ENCODE results near the gene KRT75.

Gene KRT75

GRCh38 chr12:52391618-52392002 lies 42.6 kb downstream of the KRT75 start:
- Histone ChIP-seq H3K4me1 (ENCODE audit: control insufficient read depth, insufficient read depth, low read length) (no peaks in the 10 kb centered on the region; the same call in 1 of the 2 replicates), H3K9ac (ENCODE audit: low read length) (no peak overlapping the region), H3K27ac (ENCODE audit: low read depth, low read length) (no peak overlapping the region), H3K9me3 (ENCODE audit: control insufficient read depth, insufficient read depth, low read depth, low read length) (no peaks in the 10 kb centered on the region), H3K4me3 (ENCODE audit: low read depth, low read length) (no peak overlapping the region), H3K36me3 (ENCODE audit: control insufficient read depth, insufficient read depth, low read length) (no peaks in the 10 kb centered on the region), H3K27me3 (ENCODE audit: control insufficient read depth, insufficient read depth, low read length) (no peaks in the 10 kb centered on the region)

DNA sequence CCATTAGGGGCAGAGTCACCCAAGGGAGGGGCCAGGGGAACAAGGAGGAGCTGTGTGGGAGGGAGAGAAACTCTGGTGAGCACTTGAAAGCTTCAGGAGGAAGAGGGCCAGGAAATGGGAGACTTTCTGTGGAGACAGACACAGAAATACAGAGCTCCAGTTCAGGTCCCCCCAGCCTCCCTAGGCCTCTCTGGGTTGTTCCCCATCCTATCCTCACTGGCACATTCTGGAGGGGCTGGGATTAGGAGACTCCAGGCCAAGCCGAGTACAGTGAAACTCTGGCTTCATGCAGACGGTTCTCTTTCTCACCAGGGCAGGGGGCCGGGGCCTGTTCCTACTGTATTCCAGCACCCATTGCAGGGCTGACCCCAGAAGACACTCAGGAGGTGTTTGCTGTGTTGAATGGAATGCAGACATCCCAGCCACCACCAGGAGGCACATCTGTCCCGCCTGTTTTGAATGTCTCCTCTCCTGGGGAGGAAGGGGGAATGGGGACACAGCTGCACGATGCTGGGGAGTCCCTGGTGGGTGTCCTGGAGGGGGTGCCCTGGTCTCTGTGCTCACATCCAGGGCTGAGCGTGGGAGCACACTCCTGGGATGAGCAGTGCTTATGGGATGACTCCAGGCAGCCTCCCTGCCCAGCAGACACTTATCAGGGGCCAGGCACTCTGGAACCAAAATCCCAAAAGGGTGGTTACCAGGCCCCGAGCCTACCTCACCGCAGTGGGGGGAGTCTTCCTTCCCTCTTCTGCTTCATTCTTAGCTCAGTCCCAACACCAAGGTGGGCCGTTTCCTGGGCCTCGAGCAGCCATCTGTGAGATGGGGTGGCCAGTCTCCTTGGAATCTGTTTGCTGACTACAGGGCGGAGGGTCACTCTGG lies 43.2 kb downstream of the KRT75 start:
- Histone ChIP-seq H3K36me3 (ENCODE audit: control insufficient read depth, insufficient read depth, low read length) (no peaks in the 10 kb centered on the region), H3K27ac (ENCODE audit: low read depth, low read length) (no peak overlapping the region), H3K4me1 (ENCODE audit: control insufficient read depth, insufficient read depth, low read length) (no peaks in the 10 kb centered on the region; the same call in 1 of the 2 replicates), H3K4me3 (ENCODE audit: low read depth, low read length) (no peak overlapping the region), H3K9me3 (ENCODE audit: control insufficient read depth, insufficient read depth, low read depth, low read length) (no peaks in the 10 kb centered on the region), H3K9ac (ENCODE audit: low read length) (no peak overlapping the region), H3K27me3 (ENCODE audit: control insufficient read depth, insufficient read depth, low read length) (no peaks in the 10 kb centered on the region)

GRCh38 chr12:52389313-52390207 lies 44.6 kb downstream of the KRT75 start:
- no peak overlapping the region for H3K27ac ChIP-seq (ENCODE audit: low read depth, low read length)
- H3K27me3 ChIP-seq (ENCODE audit: control insufficient read depth, insufficient read depth, low read length) = no peaks in the 10 kb centered on the region
- H3K4me3 ChIP-seq (ENCODE audit: low read depth, low read length) = no peak overlapping the region
- no peaks in the 10 kb centered on the region; the same call in 1 of the 2 replicates for H3K4me1 ChIP-seq (ENCODE audit: control insufficient read depth, insufficient read depth, low read length)
- no peaks in the 10 kb centered on the region for H3K36me3 ChIP-seq (ENCODE audit: control insufficient read depth, insufficient read depth, low read length)
- H3K9me3 ChIP-seq (ENCODE audit: control insufficient read depth, insufficient read depth, low read depth, low read length) = no peaks in the 10 kb centered on the region
- no peak overlapping the region for H3K9ac ChIP-seq (ENCODE audit: low read length)

DNA sequence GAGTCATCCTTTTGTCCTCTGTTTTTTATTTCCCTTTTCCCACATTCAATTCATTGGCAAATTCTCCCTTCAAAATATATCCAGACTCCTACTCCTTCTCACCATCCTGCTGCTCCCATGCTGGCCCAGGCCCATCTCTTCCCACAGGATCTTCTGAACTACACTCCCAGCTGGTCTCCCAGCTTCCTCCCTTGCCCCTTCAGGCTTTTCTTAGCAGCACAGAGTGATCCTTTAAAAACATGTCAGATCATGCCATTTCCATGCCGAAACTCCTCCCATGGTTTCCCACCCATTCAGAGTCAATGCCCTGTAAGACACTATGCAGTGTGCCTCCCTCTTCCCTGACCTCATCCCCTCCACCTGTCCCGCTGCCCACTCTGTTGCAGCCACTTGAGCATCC lies 46.3 kb downstream of the KRT75 start:
- no peak overlapping the region for H3K9ac ChIP-seq (ENCODE audit: low read length)
- H3K9me3 ChIP-seq (ENCODE audit: control insufficient read depth, insufficient read depth, low read depth, low read length) = no peaks in the 10 kb centered on the region
- no peak overlapping the region for H3K27ac ChIP-seq (ENCODE audit: low read depth, low read length)
- H3K4me3 ChIP-seq (ENCODE audit: low read depth, low read length) = no peak overlapping the region
- no peaks in the 10 kb centered on the region; the same call in 1 of the 2 replicates for H3K4me1 ChIP-seq (ENCODE audit: control insufficient read depth, insufficient read depth, low read length)
- 0 out of 2 replicates have a peak, but pooled peaks cover 3% of the 10 kb centered on the region for H3K27me3 ChIP-seq (ENCODE audit: control insufficient read depth, insufficient read depth, low read length)
- H3K36me3 ChIP-seq (ENCODE audit: control insufficient read depth, insufficient read depth, low read length) = no peaks in the 10 kb centered on the region

DNA sequence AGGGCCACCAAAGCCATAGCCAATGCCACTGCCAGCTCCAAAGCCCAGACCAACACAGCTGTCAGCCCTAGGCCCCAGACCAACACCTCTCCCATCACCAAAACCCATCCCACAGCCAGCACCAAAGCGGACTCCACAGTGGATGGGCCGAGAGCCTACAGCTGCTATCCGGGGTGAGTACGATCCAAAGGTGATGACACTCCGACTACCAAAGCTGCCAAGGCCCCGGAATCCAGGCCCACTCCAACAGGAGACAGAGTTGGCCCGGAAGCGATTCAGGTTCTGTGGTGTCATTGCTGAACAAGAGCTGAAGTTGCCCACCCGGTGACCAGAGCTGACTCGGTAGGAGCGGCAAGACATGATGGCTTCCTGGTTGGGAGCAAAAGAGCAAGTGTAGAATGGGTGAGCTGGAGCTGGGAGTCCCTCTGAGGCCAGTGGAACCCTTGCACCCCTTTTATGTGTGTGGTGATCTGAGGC lies 48.9 kb downstream of the KRT75 start, which contains the start of gene KRT84:
TSS of gene KRT84 (minus strand) at position 427 of the 477 bp plus-strand sequence. CDS start at position 360, 67 bp downstream.
- Histone ChIP-seq H3K9me3 (ENCODE audit: control insufficient read depth, insufficient read depth, low read depth, low read length) (no peaks in the 10 kb centered on the region), H3K4me3 (ENCODE audit: low read depth, low read length) (no peak within 1 kb of the TSS), H3K27ac (ENCODE audit: low read depth, low read length) (no peak within 1 kb of the TSS), H3K9ac (ENCODE audit: low read length) (no peak within 1 kb of the TSS), H3K36me3 (ENCODE audit: control insufficient read depth, insufficient read depth, low read length) (no peaks in the 10 kb centered on the region), H3K4me1 (ENCODE audit: control insufficient read depth, insufficient read depth, low read length) (no peaks in the 10 kb centered on the region; the same call in 1 of the 2 replicates), H3K27me3 (ENCODE audit: control insufficient read depth, insufficient read depth, low read length) (peaks cover 6% of the 10 kb centered on the region; the same call in 1 of the 2 replicates)

- no peaks in the 10 kb centered on the region for H3K4me1 ChIP-seq (ENCODE audit: control insufficient read depth, insufficient read depth, low read length)
- H3K4me3 ChIP-seq (ENCODE audit: low read depth, low read length) = no peak overlapping the region
- H3K9ac ChIP-seq (ENCODE audit: low read length) = no peak overlapping the region
- no peak overlapping the region for H3K27ac ChIP-seq (ENCODE audit: low read depth, low read length)
- H3K9me3 ChIP-seq (ENCODE audit: control insufficient read depth, insufficient read depth, low read depth, low read length) = no peaks in the 10 kb centered on the region
- H3K27me3 ChIP-seq (ENCODE audit: control insufficient read depth, insufficient read depth, low read length) = peaks cover 6% of the 10 kb centered on the region; the same call in 1 of the 2 replicates
- H3K36me3 ChIP-seq (ENCODE audit: control insufficient read depth, insufficient read depth, low read length) = no peaks in the 10 kb centered on the region
These were observed 50.8 kb downstream of the KRT75 start for GRCh38 chr12:52383331-52383730.

DNA sequence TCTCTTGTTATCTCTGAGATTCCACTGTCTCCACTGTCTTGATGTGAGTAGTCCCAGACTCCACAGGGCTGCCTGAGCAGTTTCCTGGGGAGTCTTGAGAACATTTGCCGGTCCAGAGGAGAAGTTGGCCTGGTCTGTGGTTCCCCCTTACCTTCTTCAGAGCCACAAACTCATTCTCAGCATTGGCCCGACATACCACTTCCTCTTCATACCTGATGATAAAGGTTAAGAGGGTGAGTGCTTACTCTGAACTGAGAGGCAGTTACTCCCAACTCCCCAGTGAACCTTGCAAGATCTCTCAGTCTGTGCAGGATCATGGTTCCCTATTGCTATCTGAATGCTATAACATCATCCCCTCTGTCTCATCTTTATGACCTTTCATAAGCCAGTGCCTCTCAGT lies 51.3 kb downstream of the KRT75 start:
- H3K4me3 ChIP-seq (ENCODE audit: low read depth, low read length) = no peak overlapping the region
- H3K9me3 ChIP-seq (ENCODE audit: control insufficient read depth, insufficient read depth, low read depth, low read length) = no peaks in the 10 kb centered on the region
- H3K27me3 ChIP-seq (ENCODE audit: control insufficient read depth, insufficient read depth, low read length) = peaks cover 6% of the 10 kb centered on the region; the same call in 1 of the 2 replicates
- H3K27ac ChIP-seq (ENCODE audit: low read depth, low read length) = no peak overlapping the region
- H3K9ac ChIP-seq (ENCODE audit: low read length) = no peak overlapping the region
- H3K36me3 ChIP-seq (ENCODE audit: control insufficient read depth, insufficient read depth, low read length) = no peaks in the 10 kb centered on the region
- H3K4me1 ChIP-seq (ENCODE audit: control insufficient read depth, insufficient read depth, low read length) = no peaks in the 10 kb centered on the region

DNA sequence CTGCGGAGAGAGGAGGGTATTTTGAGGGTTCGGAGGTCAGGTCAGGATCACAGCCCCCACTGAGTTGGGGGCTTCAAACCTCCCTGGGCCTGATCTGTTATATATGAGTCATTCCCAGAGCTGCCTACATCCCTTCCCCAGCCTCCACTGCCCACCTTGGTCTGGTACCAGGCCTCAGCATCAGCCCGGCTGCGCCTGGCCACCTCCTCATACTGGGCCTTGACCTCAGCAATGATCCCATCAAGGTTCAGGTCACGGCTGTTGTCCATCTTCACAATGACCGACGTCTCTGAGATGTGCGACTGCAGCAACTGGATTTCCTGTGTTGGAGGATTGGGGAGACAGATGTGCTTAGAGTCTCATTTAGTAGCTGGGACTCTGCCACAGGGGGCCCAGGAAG lies 53.0 kb downstream of the KRT75 start:
- Histone ChIP-seq H3K27me3 (ENCODE audit: control insufficient read depth, insufficient read depth, low read length) (peaks cover 6% of the 10 kb centered on the region; the same call in 1 of the 2 replicates), H3K36me3 (ENCODE audit: control insufficient read depth, insufficient read depth, low read length) (no peaks in the 10 kb centered on the region), H3K27ac (ENCODE audit: low read depth, low read length) (no peak overlapping the region), H3K9me3 (ENCODE audit: control insufficient read depth, insufficient read depth, low read depth, low read length) (no peaks in the 10 kb centered on the region), H3K9ac (ENCODE audit: low read length) (no peak overlapping the region), H3K4me3 (ENCODE audit: low read depth, low read length) (no peak overlapping the region), H3K4me1 (ENCODE audit: control insufficient read depth, insufficient read depth, low read length) (no peaks in the 10 kb centered on the region)

GRCh38 chr12:52380271-52380694 lies 53.9 kb downstream of the KRT75 start:
- Histone ChIP-seq H3K4me3 (ENCODE audit: low read depth, low read length) (no peak overlapping the region), H3K9ac (ENCODE audit: low read length) (no peak overlapping the region), H3K36me3 (ENCODE audit: control insufficient read depth, insufficient read depth, low read length) (no peaks in the 10 kb centered on the region), H3K9me3 (ENCODE audit: control insufficient read depth, insufficient read depth, low read depth, low read length) (no peaks in the 10 kb centered on the region), H3K27me3 (ENCODE audit: control insufficient read depth, insufficient read depth, low read length) (peaks cover 6% of the 10 kb centered on the region; the same call in 1 of the 2 replicates), H3K4me1 (ENCODE audit: control insufficient read depth, insufficient read depth, low read length) (no peaks in the 10 kb centered on the region), H3K27ac (ENCODE audit: low read depth, low read length) (no peak overlapping the region)

- Histone ChIP-seq H3K4me1 (ENCODE audit: control insufficient read depth, insufficient read depth, low read length) (no peaks in the 10 kb centered on the region), H3K9me3 (ENCODE audit: control insufficient read depth, insufficient read depth, low read depth, low read length) (no peaks in the 10 kb centered on the region), H3K9ac (ENCODE audit: low read length) (no peak overlapping the region), H3K36me3 (ENCODE audit: control insufficient read depth, insufficient read depth, low read length) (no peaks in the 10 kb centered on the region), H3K27ac (ENCODE audit: low read depth, low read length) (no peak overlapping the region), H3K4me3 (ENCODE audit: low read depth, low read length) (no peak overlapping the region), H3K27me3 (ENCODE audit: control insufficient read depth, insufficient read depth, low read length) (peaks cover 6% of the 10 kb centered on the region; the same call in 1 of the 2 replicates)
These were observed 54.6 kb downstream of the KRT75 start for GRCh38 chr12:52379536-52379935.
